HG02610 (cell line): ENCODE results near the gene MRPL44.

Experiments
- ATAC-seq: cut with Tn5 transposase; IDR thresholded peaks from one replicate; pipeline ENCODE4 v1.9.1; 2021; ENCODE audit warnings: mild to moderate bottlenecking, moderate library complexity; ENCODE audit not compliant: unreplicated experiment

MRPL44 gene

GRCh38 chr2:223935459-223936125 is 21.7 kb upstream of the MRPL44 start:
- ATAC-seq, result no peak

DNA sequence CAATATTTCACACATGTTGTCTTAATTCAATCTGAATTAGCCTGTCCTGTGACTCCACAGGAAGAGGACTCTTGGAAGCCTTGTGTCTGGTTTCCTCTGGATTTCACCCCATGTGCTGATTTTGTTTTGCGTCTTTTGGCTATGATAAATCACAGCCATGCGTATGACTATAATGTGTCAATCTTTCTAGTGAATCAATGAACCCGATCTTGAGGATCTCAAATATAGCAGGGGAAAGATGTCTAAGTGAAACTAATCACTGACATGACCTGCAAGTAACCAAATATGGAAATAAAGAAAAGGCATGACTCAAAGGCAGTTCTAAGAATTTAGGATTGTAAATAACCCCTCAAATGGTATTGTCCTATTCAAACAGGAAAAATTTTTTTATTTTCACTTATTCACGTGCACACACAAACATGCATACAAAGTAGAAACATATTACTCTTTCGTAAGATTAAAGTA is 20.4 kb upstream of the MRPL44 start:
- no peak for ATAC-seq

- ATAC-seq, result no peak
Measured at GRCh38 chr2:223937535-223937934, 19.7 kb upstream of the MRPL44 start.

DNA sequence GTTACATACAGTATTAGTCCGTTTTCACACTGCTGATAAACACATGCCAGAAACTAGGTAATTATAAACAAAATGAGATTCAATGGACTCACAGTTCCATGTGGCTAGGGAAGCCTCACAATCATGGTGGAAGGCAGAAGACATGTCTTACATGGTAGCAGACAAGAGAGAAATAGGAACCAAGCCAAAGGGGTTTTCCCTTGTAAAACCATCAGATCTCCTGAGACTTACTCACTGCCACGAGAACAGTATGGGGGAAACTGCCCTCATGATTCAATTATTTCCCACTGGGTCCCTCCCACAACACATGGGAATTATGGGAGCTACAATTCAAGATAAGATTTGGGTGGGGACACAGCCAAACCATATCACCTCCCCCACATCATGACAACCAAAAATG is 17.8 kb upstream of the MRPL44 start:
- ATAC-seq, result peak; percentile 25

DNA sequence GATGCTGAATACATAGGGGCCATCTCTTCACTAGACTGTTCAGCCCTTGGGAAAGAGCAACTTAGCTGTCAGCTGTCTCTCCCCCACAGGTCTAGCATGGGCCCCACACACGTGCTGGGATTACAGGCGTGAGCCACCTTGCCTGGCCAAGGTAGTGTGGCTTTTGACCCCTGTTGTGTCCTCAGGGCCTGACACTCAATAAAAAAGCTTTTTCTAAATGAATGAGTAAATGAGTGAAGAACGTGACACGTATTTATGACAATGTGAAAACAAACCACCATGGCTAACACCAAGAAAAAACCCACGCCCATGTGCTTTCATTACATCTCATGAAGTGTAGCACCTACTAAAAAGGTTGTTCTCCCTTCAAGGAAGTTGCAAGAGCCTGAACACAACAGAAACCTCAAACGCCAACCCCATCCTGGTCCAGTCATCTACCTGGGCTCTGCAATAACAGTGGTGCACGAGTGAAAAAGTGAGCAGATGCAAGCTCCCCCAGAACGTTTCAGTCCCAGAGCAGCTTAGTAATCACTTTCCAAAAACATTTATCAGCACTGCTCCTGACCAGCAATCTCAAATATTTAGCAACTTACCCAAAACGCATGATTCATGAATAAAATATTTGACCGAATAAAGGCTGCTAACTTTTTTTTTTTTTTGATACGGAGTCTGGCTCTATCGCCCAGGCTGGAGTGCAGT is 15.5 kb upstream of the MRPL44 start:
- peak; percentile 77 for ATAC-seq

DNA sequence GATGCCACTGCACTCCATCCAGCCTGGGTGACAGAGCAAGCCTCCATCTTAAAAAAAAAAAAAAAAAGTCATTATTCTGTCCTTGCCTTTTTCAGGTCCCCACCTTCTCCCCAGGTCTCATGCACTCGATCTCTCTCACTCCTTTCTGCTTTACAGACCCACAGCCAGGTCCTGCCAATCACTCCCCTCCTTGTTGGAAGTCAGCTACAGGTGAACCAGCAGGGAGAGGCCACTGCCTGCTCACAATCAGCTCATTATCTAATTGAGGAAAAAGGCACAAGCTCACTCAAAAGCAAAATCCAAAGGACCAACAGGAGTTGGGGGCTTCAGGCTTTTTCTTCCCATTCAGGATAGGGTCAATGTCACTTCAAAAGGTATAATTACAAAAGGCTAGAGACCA is 14.1 kb upstream of the MRPL44 start:
- no peak for ATAC-seq

DNA sequence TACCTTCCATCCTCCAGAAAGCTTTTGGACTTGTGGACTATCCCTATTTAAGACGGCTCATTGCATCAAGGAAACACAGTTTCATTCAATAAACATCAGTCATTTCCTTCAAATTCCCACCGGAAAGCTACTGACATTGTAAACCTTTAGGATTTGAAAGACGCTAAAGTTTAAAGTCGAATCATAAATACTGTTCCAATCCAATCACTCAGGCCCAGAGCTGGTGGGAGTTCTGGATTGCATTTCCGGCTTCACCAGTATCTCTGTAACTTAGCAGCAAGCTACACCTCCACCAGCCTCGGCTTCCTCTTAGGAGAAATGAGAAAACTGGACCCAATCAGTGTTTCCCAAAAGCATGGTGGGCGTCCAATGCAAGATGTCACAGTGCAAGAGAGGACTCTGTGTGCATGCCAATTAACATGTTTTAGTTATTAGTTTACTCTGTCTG is 13.7 kb upstream of the MRPL44 start:
- no peak for ATAC-seq

DNA sequence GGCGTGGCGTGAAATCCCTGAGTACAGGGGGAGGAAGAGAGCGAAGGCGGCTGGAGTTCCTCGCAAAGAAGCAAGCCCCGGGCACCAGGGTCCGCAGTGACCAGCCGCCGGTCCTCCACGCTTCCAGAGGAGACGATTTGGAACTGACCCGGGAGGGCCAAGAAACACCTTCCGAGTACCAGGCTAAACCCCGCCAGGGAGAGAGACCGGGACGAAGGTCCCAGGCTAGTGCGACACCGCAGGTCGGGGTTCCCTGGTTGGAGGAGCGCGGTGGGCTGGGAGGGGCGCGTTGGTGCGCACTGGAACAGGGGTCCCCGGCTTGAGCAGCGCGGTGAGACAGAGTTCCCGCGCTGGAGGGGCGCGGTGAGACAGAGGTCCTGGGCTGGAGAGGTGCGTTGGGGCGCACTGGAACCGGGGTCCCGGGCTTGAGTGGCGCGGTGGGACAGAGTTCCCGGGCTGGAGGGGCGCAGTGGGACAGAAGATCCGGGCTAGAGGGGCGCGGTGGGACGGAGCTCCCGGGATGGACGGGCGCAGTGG is 13.0 kb upstream of the MRPL44 start:
- no peak for ATAC-seq

- peak; percentile 58 for ATAC-seq
Measured at GRCh38 chr2:223944703-223945531, 12.3 kb upstream of the MRPL44 start, which contains the start of gene WDFY1. TSS of gene WDFY1 (minus strand) at chr2:223945335. CDS start at chr2:223945284, 51 bp downstream.

DNA sequence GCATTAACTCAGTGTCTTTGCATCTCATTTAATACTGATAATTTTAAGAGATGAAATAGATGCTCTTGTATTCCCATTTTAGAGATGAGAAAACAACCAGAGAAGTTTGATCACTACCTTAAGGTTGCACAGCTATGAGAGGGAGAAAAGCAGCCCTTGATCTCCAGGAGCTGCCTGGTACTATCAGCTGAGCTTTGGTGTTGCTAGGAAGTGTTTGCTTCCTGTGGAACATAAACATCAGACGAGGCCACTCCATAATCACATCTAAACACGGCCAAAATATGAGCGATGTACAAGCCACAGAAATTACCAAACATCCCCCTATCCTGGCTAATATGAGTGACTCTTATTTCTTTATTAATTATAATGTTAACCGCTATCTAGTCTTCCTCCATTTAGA is 11.5 kb upstream of the MRPL44 start:
- ATAC-seq, result no peak

- ATAC-seq, result no peak
Measured at GRCh38 chr2:223947711-223948205, 9.5 kb upstream of the MRPL44 start.

GRCh38 chr2:223949241-223949840 is 7.9 kb upstream of the MRPL44 start:
- ATAC-seq, result no peak

- no peak for ATAC-seq
Measured at GRCh38 chr2:223950448-223951347, 6.6 kb upstream of the MRPL44 start.

GRCh38 chr2:223952280-223952968 is 4.8 kb upstream of the MRPL44 start:
- ATAC-seq, result peak; percentile 51

DNA sequence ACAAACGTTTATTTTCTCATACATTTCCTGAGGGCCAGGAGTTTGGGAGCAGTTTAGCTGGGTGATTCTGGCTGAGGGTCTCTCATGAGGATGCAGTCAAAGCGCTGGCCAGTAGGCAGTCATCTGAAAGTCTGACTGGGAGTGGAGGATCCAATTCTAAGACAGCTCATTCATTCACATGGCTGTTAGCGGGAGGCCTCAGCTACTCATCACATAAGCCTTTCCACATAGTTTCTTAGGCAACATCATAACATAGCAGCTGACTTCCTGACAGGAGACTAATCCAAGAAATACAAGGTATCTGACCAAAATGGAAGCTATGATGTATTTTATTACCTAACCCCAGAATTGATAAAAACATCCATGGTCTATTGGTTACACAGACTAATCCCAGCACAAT is 2.9 kb upstream of the MRPL44 start:
- no peak for ATAC-seq

DNA sequence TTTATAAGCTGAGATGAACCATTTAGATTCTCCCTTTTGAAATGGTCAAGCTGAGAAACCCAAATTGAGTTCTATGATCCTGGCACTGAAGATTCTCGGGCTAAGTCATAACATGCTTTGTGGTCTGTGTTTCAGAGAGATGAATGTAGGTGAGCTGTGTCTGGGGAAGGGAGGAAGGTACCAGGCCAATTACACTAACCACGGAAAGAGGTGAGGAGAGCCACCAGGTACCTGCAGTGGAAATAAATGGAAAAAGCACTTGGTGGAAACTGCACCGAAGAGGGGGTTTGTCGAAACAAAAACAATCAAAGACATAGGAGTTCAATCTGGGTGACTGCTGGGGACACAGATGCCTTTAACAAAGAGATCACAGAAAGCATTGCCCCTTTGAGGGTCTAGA is 963 bp upstream of the MRPL44 start:
- ATAC-seq, result peak; percentile 58

GRCh38 chr2:223959688-223960087 is 2.4 kb downstream of the MRPL44 start:
- ATAC-seq, result no peak

- ATAC-seq, result no peak
Measured at GRCh38 chr2:223967981-223968380, 10.7 kb downstream of the MRPL44 start.

DNA sequence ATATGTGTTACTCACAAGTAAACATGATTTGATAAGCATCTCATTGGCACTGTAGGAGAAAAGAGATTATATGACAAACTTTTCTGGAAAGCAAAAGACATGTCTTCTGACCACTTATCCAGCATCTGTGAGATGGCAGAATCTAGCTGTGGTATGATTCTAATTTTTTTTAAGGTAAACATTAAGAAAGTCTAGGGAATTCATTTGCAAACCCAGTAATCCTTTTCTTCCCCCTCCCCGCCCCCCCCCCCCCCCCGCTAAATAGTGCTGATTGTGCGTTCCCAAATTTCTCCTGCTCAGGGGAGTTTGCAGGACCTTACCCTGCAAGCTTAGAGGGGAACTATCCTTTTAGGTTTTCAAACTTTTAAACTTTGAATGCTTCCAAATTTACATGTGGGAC is 12.1 kb downstream of the MRPL44 start:
- no peak for ATAC-seq
